ENCODE measurements around the gene RIF1.

RIF1 gene

DNA sequence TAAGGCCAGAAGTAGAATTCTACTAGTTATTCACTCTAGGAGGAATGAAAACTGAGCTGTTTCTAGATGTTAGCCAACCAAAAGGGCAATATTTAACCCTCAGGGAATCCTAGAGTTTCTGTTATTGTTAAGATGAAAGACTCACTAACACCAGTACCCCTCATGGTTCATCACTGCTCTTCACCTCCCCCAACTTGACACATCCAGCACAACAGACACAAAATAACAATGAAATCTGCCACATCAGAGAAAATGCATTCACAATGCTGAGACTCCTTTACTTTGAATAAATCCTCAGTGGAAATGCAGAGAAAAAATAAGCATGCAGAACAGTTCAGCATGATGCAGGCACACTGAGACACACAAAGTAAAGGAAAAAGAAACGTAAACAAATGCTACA lies 111.3 kb downstream of the RIF1 start:
- no peak for DNase-seq

DNA sequence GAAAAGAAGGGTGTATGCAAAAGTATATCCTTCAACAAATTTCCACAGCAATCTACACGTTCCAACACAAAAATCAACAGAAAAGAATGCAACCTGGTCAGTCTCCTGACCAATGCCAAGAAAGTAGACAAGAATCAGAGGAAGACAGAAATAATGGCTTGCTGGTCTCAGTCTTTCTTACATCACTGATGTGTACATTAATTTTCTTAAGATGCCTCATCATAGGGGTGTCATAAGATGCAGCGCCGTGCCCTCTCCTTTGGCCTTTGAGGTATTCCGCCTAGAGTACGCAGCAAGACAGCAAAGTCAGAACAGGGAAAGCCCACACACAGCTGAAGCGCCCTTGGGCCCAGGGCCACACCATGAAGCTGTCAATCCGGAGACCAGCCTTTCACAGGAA lies 112.9 kb downstream of the RIF1 start:
- no peak for DNase-seq

DNA sequence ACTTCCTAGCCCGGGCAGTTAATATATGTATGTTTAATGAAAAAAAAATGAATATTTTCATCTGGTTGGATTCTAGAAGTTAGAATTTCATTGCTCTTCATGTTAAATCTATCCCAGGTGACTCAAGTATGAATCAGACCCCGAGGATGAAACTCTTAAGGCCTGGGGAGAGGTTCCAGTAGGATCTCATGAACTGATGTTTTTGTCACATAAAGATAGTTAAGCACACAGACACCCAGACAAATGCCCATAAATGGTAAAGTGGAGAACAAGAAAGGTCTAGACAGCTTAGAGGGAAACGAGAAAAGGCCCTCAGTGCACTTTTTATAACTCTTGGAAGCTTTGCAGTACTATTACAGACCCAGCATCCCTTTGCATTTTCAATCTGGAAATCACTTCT lies 114.1 kb downstream of the RIF1 start:
- DNase-seq, result no peak

DNA sequence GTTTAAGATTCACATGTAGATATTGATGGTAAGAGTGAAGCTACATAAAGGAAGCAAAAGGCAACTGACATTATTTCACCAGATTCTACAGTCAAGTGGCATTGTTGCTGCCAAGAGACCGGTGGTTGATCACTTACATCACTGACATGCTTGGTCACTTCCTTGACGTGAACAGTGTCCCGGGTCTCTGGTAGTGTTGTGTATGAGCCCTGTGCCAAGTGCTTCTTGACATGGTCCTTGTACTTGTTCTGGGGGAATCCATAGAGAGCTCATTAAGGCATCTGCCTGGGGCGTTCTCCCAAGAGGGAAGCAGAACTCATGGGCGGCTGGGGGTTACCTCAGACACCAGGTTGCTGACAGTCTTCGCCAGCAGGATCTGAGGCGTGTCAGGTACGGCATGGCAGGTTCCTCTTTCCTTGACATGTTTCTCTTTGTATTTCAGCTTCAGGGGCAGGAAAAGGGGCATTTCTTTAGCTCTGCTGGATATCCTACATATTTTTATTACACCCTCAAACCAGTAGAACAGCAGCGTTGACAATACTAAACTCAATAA lies 116.2 kb downstream of the RIF1 start:
- DNase-seq, result no peak

DNA sequence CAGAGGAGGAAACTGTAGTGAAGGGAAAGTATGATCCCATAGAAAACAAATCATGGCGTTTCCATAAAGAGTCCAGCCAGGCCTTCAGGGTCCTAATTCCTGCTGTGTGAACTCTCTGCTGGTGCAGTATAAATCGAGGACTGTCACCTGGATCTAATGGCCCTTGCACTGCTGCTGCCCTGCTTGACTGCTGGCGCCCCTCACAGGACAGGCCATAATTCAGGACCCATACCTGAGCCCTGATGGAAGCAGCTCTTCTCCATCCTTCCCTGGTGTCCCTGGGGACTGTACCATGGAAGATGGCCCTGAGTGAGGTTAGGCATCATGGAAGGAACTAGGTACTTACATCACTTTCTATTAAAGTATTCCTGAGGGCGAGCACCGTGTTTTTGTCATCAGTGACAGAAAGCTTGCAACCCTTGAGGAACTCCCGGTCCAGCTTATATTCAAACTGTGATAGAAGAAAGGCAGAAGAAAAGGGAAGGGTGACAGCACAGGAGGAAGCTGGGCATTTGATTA lies 116.9 kb downstream of the RIF1 start:
- DNase-seq, result no peak

Measured in NCI-H1436 (cell line).